ENCODE measurements around the gene MCOLN3.
"Not testable (repeated sequence)": the region's sequence is repeated elsewhere in the genome, so short reads cannot be mapped to it uniquely, and the experiment has no call there.

MCOLN3 gene

DNA sequence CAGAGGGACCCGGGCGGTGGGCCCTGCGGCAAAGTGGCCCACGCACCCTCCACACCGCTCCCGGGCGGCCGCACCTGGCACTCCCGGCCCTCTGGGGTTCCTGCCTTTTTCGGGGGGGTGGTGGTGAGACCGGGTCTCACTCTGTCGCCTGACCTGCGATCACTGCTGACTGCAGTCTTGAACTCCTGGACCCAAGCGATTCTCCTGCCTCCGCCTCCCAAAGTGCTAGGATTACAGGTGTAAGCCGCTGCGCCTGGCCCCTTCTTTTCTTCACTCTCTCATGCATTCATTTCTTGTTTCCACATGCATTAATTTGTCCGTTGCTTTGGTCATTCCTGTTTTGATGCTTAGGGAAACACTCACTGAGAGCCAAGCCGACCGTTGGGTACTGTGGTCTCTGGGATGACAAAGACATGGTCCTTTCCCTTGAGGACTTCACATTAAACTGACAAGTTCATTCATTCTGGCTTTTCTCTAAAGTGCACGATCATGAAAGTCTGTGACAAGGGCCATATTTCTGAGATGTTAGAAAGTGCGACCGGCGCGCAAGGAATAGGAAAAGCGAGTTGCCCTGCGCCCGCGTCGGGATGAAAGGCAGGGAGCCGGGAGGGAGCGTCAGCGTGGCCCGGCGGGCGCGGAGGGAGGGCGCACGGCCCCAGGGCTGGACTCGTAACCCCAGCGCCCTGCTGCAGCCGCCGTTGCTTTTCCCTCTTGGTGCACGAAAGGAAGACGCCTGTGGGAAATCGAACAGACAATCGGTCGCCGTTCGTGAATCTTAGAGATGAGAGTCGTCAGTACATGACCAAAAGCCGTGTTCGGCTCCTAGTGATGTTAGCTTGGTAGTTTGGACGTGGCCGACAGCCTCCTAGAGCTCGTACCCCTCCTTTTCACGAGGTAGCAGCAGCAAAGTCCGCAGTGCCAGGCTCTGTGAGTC lies 50.4 kb downstream of the MCOLN3 start:
- peaks cover 3% of the 10 kb centered on the region for H3K27me3 ChIP-seq (ENCODE audit: control insufficient read depth, insufficient read depth, low read length)
- H3K9ac ChIP-seq (ENCODE audit: low read length), result no peak overlapping the region
- no peaks in the 10 kb centered on the region for H3K36me3 ChIP-seq (ENCODE audit: control insufficient read depth, insufficient read depth, low read length)
- H3K4me3 ChIP-seq (ENCODE audit: low read length), result peak overlapping the region; percentile 64
- peaks cover 4% of the 10 kb centered on the region for H3K4me1 ChIP-seq (ENCODE audit: control insufficient read depth, insufficient read depth, low read length)
- no peak overlapping the region for H3K27ac ChIP-seq (ENCODE audit: low read depth, low read length)

- no peaks in the 10 kb centered on the region for H3K36me3 ChIP-seq (ENCODE audit: control insufficient read depth, insufficient read depth, low read length)
- H3K4me3 ChIP-seq (ENCODE audit: low read length), result peak within 1 kb of the TSS; percentile 64
- no peak within 1 kb of the TSS for H3K27ac ChIP-seq (ENCODE audit: low read depth, low read length)
- H3K4me1 ChIP-seq (ENCODE audit: control insufficient read depth, insufficient read depth, low read length), result peaks cover 4% of the 10 kb centered on the region
- no peak within 1 kb of the TSS for H3K9ac ChIP-seq (ENCODE audit: low read length)
- peaks cover 3% of the 10 kb centered on the region for H3K27me3 ChIP-seq (ENCODE audit: control insufficient read depth, insufficient read depth, low read length)
These were observed 51.2 kb downstream of the MCOLN3 start, which contains the start of gene MCOLN2 for GRCh38 chr1:84996846-84997666. MCOLN2 (minus strand) TSS chr1:84997113; CDS start chr1:84996872, 241 bp downstream.

GRCh38 chr1:84995484-84996334 lies 52.6 kb downstream of the MCOLN3 start:
- peaks cover 4% of the 10 kb centered on the region for H3K4me1 ChIP-seq (ENCODE audit: control insufficient read depth, insufficient read depth, low read length)
- peaks cover 3% of the 10 kb centered on the region for H3K27me3 ChIP-seq (ENCODE audit: control insufficient read depth, insufficient read depth, low read length)
- no peaks in the 10 kb centered on the region for H3K36me3 ChIP-seq (ENCODE audit: control insufficient read depth, insufficient read depth, low read length)
- H3K9ac ChIP-seq (ENCODE audit: low read length), result no peak overlapping the region
- H3K27ac ChIP-seq (ENCODE audit: low read depth, low read length), result no peak overlapping the region
- no peak overlapping the region for H3K4me3 ChIP-seq (ENCODE audit: low read length)

DNA sequence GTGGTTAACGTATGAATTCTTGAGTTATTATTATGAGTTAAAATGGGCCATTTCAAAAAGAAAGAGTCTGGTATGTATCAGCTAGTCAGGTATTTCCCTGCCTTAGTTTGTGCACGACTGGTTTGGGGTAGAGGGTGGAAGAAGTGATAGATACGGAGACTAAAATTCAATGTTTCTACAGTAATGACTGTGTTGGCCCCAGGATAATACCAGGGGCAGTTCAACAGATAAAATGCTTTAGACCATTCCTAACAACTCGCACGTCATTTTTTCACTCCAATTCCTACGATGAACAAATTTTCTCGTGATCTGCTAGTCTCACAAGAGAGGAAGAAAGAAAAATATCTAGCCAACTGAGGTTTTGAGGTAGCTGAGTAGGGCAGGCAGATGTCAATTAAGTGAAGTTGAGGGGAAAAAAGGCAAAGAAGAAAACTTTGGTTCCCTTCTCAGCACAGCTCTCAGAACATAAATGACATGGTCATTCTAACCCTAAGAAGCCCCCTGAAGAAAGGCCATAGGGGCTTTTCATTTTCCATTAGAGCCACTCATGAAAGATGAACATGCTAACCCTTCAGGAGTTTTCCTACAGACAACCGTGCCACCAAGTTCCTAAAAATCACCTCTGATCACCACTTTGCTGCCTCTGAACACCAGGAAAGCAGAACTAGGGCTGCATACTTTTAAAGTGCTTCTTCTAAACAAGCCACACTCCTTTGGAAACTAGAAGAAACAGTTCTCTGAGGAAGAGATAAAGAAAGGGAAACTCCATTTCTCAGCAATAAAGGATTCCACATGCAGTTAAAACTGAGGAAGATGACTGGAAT lies 57.0 kb downstream of the MCOLN3 start:
- H3K27me3 ChIP-seq (ENCODE audit: control insufficient read depth, insufficient read depth, low read length), result no peaks in the 10 kb centered on the region
- H3K4me1 ChIP-seq (ENCODE audit: control insufficient read depth, insufficient read depth, low read length), result no peaks in the 10 kb centered on the region
- H3K4me3 ChIP-seq (ENCODE audit: low read length), result no peak overlapping the region
- no peak overlapping the region for H3K9ac ChIP-seq (ENCODE audit: low read length)
- H3K27ac ChIP-seq (ENCODE audit: low read depth, low read length), result no peak overlapping the region
- H3K36me3 ChIP-seq (ENCODE audit: control insufficient read depth, insufficient read depth, low read length), result no peaks in the 10 kb centered on the region

DNA sequence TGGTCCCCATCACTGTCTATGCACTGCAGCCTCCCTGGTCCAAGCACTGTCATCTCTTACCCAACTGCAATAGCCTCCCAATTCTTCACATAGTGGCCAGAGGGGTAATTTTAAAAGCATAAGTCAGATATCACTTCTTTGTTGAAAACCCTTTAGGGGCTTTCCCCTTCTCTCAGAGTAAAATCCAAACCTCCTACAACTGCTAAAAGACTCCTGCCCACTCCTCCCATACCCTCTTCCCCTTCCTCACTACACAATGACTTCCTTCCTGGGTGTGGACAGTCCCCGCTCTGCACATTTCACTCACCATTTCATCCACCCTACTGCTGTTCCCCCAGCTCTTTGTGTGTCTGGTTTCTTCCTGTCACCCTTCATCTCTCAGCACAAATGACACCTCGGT lies 59.7 kb downstream of the MCOLN3 start:
- H3K9ac ChIP-seq (ENCODE audit: low read length), result no peak overlapping the region
- H3K27ac ChIP-seq (ENCODE audit: low read depth, low read length), result no peak overlapping the region

DNA sequence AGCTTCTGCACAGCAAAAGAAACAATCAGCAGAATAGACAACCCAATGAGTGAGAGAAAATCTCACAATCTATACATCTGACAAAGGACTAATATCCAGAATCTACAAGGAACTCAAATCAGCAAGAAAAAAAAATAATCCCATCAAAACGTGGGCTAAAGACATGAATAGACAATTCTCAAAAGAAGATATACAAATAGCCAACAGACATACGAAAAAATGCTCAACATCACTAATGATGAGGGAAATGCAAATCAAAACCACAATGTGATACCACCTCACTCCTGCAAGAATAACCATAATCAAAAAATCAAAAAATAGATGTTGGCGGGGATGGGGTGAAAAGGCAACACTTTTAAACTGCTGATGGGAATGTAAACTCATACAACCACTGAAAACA lies 61.7 kb downstream of the MCOLN3 start:
- H3K27me3 ChIP-seq (ENCODE audit: control insufficient read depth, insufficient read depth, low read length); H3K4me1 ChIP-seq (ENCODE audit: control insufficient read depth, insufficient read depth, low read length); H3K36me3 ChIP-seq (ENCODE audit: control insufficient read depth, insufficient read depth, low read length); H3K4me3 ChIP-seq (ENCODE audit: low read length); H3K9ac ChIP-seq (ENCODE audit: low read length); H3K27ac ChIP-seq (ENCODE audit: low read depth, low read length): not testable (repeated sequence)

More for the DNA sequence above, 59.7 kb downstream of the MCOLN3 start:
- no peaks in the 10 kb centered on the region for H3K4me1 ChIP-seq (ENCODE audit: control insufficient read depth, insufficient read depth, low read length)
- no peaks in the 10 kb centered on the region for H3K27me3 ChIP-seq (ENCODE audit: control insufficient read depth, insufficient read depth, low read length)
- H3K4me3 ChIP-seq (ENCODE audit: low read length), result no peak overlapping the region
- no peaks in the 10 kb centered on the region for H3K36me3 ChIP-seq (ENCODE audit: control insufficient read depth, insufficient read depth, low read length)

GRCh38 chr1:84985365-84985764 lies 62.9 kb downstream of the MCOLN3 start:
- H3K27me3 ChIP-seq (ENCODE audit: control insufficient read depth, insufficient read depth, low read length), result no peaks in the 10 kb centered on the region
- H3K9ac ChIP-seq (ENCODE audit: low read length), result no peak overlapping the region
- H3K4me3 ChIP-seq (ENCODE audit: low read length), result no peak overlapping the region
- H3K4me1 ChIP-seq (ENCODE audit: control insufficient read depth, insufficient read depth, low read length), result no peaks in the 10 kb centered on the region
- no peaks in the 10 kb centered on the region for H3K36me3 ChIP-seq (ENCODE audit: control insufficient read depth, insufficient read depth, low read length)
- no peak overlapping the region for H3K27ac ChIP-seq (ENCODE audit: low read depth, low read length)

- H3K9ac ChIP-seq (ENCODE audit: low read length), result no peak overlapping the region
- no peak overlapping the region for H3K27ac ChIP-seq (ENCODE audit: low read depth, low read length)
- no peak overlapping the region for H3K4me3 ChIP-seq (ENCODE audit: low read length)
- no peaks in the 10 kb centered on the region for H3K4me1 ChIP-seq (ENCODE audit: control insufficient read depth, insufficient read depth, low read length)
- no peaks in the 10 kb centered on the region for H3K27me3 ChIP-seq (ENCODE audit: control insufficient read depth, insufficient read depth, low read length)
- H3K36me3 ChIP-seq (ENCODE audit: control insufficient read depth, insufficient read depth, low read length), result no peaks in the 10 kb centered on the region
These were observed 65.9 kb downstream of the MCOLN3 start for GRCh38 chr1:84982395-84982794.

GRCh38 chr1:84975035-84975434 lies 73.3 kb downstream of the MCOLN3 start:
- no peak overlapping the region for H3K4me3 ChIP-seq (ENCODE audit: low read length)
- no peaks in the 10 kb centered on the region for H3K4me1 ChIP-seq (ENCODE audit: control insufficient read depth, insufficient read depth, low read length)
- H3K27ac ChIP-seq (ENCODE audit: low read depth, low read length), result no peak overlapping the region
- no peak overlapping the region for H3K9ac ChIP-seq (ENCODE audit: low read length)
- no peaks in the 10 kb centered on the region for H3K27me3 ChIP-seq (ENCODE audit: control insufficient read depth, insufficient read depth, low read length)
- H3K36me3 ChIP-seq (ENCODE audit: control insufficient read depth, insufficient read depth, low read length), result no peaks in the 10 kb centered on the region

- H3K27ac ChIP-seq (ENCODE audit: low read depth, low read length), result no peak overlapping the region
- H3K36me3 ChIP-seq (ENCODE audit: control insufficient read depth, insufficient read depth, low read length), result no peaks in the 10 kb centered on the region
- H3K9ac ChIP-seq (ENCODE audit: low read length), result no peak overlapping the region
- H3K27me3 ChIP-seq (ENCODE audit: control insufficient read depth, insufficient read depth, low read length), result no peaks in the 10 kb centered on the region
- H3K4me1 ChIP-seq (ENCODE audit: control insufficient read depth, insufficient read depth, low read length), result no peaks in the 10 kb centered on the region
- H3K4me3 ChIP-seq (ENCODE audit: low read length), result no peak overlapping the region
These were observed 74.6 kb downstream of the MCOLN3 start for GRCh38 chr1:84973498-84974334.

All from rectal smooth muscle tissue (tissue), 1 donor.